ENCODE results near the gene ARL17B.
"Not testable (repeated sequence)": the region's sequence is repeated elsewhere in the genome, so short reads cannot be mapped to it uniquely, and the experiment has no call there.

Gene ARL17B

DNA sequence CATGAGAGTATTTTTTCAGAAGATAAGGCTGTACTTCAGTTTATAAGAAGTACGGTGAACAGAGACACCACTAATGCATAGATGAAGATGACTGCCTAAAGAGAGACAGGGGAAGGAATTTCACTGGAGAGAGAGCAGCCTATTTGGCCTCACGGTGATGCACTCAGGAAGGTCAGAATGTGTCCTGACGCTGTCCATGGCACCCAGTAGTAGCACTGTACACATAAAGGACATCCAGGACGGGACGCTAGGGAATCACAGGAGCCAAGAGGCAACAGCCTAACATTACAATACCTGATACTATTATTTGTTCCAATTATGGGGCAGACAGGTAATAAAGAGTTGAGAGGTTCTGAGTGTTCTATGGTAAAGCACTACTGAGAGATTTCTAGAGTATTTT lies 91.5 kb downstream of the ARL17B start:
- H3K27ac ChIP-seq (ENCODE audit: low read depth, low read length): no peak overlapping the region
- no peak overlapping the region for H3K9ac ChIP-seq (ENCODE audit: low read depth in 1 of 2, low read length in 2 of 2)
- H3K36me3 ChIP-seq (ENCODE audit: control insufficient read depth in 1 of 2, insufficient read depth in 2 of 2, low read length in 2 of 2): no peaks in the 10 kb centered on the region
- H3K4me3 ChIP-seq (ENCODE audit: low read depth in 1 of 2, low read length in 2 of 2): no peak overlapping the region
- no peaks in the 10 kb centered on the region for H3K9me3 ChIP-seq (ENCODE audit: control insufficient read depth in 1 of 2, low read length in 2 of 2)
- H3K4me1 ChIP-seq (ENCODE audit: control insufficient read depth in 1 of 2, insufficient read depth in 2 of 2, low read length in 2 of 2): peaks cover 10 to 13% of the 10 kb centered on the region in 2 donors
- peaks cover 0 to 9% of the 10 kb centered on the region in 2 donors for H3K27me3 ChIP-seq (ENCODE audit: control insufficient read depth in 1 of 2, insufficient read depth in 2 of 2, low read length in 2 of 2)

DNA sequence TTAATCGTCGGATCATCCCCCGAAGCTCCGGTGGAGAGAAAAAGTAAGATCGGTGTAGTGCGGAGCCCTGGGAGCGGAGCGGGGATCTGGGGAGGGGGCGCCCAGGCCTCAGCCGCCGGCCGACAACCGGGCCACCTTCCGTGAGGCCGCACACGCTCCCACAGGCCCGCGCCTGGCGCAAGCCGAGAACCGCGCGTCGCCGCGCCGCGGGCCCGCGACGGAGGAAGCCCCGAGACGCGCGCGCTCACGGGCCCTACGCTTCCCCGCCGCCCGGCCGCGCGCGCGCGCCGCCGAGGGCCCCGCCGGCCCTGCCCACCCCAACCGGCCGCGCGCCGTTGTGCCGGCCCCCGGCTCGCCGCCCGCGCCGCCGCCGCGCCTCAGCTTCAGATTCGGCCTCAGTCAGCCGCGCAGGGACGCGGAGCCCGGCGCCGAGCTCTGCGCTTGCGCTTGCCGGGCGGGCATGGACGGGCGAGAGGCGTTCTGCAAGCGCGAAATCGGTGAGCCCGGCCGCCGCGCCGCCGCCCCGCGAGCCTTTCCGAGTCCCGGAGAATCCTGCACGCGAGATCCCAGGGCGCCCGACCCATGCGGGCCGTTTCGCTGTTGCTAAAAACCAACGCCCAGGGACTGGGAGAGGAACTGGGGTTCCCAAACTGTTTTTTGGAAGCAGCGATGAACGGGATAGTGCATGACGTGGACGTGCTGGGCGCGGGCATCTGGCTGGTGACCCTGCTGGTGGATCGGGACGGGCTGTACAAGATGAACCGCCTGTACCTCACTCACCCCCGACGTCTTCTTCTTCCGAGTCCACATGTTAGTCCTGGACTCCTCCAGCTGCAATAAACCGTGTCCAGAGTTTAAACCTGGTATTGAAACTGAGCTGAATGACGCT lies 94.7 kb downstream of the ARL17B start:
- no peaks in the 10 kb centered on the region for H3K36me3 ChIP-seq (ENCODE audit: control insufficient read depth in 1 of 2, insufficient read depth in 2 of 2, low read length in 2 of 2)
- peak overlapping the region; percentile 36 for H3K27ac ChIP-seq (ENCODE audit: low read depth, low read length)
- H3K27me3 ChIP-seq (ENCODE audit: control insufficient read depth in 1 of 2, insufficient read depth in 2 of 2, low read length in 2 of 2): peaks cover 0 to 9% of the 10 kb centered on the region in 2 donors
- H3K9me3 ChIP-seq (ENCODE audit: control insufficient read depth in 1 of 2, low read length in 2 of 2): no peaks in the 10 kb centered on the region
- peak overlapping the region; percentile 71 to 74 for H3K9ac ChIP-seq (ENCODE audit: low read depth in 1 of 2, low read length in 2 of 2)
- peaks cover 10 to 13% of the 10 kb centered on the region in 2 donors for H3K4me1 ChIP-seq (ENCODE audit: control insufficient read depth in 1 of 2, insufficient read depth in 2 of 2, low read length in 2 of 2)
- peak overlapping the region; percentile 80 to 86 for H3K4me3 ChIP-seq (ENCODE audit: low read depth in 1 of 2, low read length in 2 of 2)

DNA sequence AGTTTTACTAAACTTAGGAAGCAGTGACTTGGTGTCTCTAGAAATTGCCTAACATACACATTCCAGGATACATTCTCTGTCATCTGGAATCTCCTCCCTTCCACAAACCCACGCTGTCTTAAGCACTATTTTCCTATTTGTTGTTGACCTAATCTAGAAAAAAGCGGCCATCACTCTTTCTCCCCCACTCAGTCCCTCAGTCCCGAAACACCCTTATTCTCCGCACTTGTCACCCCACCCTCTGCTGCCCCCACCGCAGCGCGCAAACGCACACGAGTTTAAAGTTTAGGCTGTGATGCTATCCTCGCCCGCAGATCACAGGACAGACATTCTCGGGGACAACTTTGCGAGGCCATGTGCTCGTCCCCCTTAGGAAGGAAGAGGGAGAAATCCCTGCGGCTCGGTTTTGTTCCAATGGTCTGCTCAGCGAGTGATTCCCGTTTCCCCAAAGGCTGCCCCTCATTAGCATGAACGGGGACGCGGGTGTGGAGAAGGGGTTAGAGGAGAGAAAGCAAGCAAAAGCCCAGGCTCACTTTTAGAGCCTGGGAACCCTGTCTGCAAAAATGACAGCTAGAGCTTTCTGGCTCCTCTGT lies 95.4 kb downstream of the ARL17B start:
- not testable (repeated sequence) for H3K27ac ChIP-seq (ENCODE audit: low read depth, low read length); H3K9me3 ChIP-seq (ENCODE audit: control insufficient read depth in 1 of 2, low read length in 2 of 2); H3K36me3 ChIP-seq (ENCODE audit: control insufficient read depth in 1 of 2, insufficient read depth in 2 of 2, low read length in 2 of 2); H3K27me3 ChIP-seq (ENCODE audit: control insufficient read depth in 1 of 2, insufficient read depth in 2 of 2, low read length in 2 of 2)
- Histone ChIP-seq H3K4me3 (ENCODE audit: low read depth in 1 of 2, low read length in 2 of 2) (peak overlapping the region; percentile 58 to 61), H3K4me1 (ENCODE audit: control insufficient read depth in 1 of 2, insufficient read depth in 2 of 2, low read length in 2 of 2) (peaks cover 10 to 13% of the 10 kb centered on the region in 2 donors), H3K9ac (ENCODE audit: low read depth in 1 of 2, low read length in 2 of 2) (peak overlapping the region; percentile 65 to 69)

DNA sequence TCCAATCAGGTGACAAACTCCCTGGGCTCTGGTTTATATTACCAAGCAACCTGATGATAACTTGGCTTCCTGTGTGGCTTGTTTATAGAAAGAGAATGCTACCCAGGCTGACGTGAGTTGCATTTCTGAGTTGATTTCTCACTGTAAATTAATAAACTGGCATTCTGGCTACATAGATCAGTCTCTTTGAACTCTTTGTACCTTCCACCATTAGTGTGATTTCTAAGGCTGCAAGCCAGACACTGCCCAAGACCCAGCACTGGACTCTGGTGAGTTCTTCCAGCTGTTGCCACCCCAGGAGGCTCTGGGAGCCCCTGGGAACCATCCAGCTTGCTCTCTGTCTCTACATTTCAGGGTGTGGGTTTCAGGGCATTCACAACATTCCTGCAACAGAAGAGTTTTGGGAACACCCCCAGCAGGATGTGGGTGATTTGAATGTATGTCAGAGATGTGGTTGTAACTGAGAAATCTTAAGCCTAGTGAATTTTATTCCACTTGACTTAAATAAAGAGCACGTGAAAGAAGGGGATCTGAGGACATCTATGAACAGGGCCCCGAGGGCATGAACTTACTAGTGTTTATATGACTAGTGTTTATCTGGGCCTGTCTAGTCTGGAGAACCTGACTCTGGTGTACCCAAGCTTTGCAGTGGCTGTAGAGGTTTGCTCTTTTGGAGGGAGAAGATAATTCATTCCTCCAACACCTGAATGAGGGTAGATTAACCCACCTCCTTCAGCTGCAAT lies 96.9 kb downstream of the ARL17B start:
- Histone ChIP-seq H3K36me3 (ENCODE audit: control insufficient read depth in 1 of 2, insufficient read depth in 2 of 2, low read length in 2 of 2) (no peaks in the 10 kb centered on the region), H3K4me3 (ENCODE audit: low read depth in 1 of 2, low read length in 2 of 2) (no peak overlapping the region)

DNA sequence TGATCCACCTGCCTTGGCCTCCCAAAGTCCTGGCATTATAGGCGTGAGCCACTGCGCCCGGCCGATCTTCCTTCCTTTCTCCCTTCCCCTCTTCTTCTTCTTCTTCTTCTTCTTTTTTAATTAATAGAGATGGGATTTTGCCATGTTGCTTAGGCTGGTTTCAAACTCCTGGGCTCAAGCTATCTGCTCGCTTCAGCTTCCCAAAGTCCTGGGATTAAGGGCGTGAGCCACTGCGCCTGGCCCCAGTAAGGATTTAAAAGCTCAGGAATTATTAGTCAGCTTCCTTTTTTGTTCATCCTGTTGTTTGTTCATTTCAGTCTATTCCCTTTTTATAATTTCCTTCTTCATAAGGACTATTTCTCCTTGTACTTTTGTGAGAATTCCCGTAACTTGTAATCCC lies 99.3 kb downstream of the ARL17B start:
- H3K27me3 ChIP-seq (ENCODE audit: control insufficient read depth in 1 of 2, insufficient read depth in 2 of 2, low read length in 2 of 2): peaks cover 0 to 3% of the 10 kb centered on the region in 2 donors
- no peaks in the 10 kb centered on the region for H3K36me3 ChIP-seq (ENCODE audit: control insufficient read depth in 1 of 2, insufficient read depth in 2 of 2, low read length in 2 of 2)
- H3K9ac ChIP-seq (ENCODE audit: low read depth in 1 of 2, low read length in 2 of 2): no peak overlapping the region
- no peak overlapping the region for H3K4me3 ChIP-seq (ENCODE audit: low read depth in 1 of 2, low read length in 2 of 2)
- H3K9me3 ChIP-seq (ENCODE audit: control insufficient read depth in 1 of 2, low read length in 2 of 2): no peaks in the 10 kb centered on the region
- H3K27ac ChIP-seq (ENCODE audit: low read depth, low read length): no peak overlapping the region
- H3K4me1 ChIP-seq (ENCODE audit: control insufficient read depth in 1 of 2, insufficient read depth in 2 of 2, low read length in 2 of 2): peaks cover 6 to 7% of the 10 kb centered on the region in 2 donors

More for the DNA sequence above, 96.9 kb downstream of the ARL17B start:
- H3K27me3 ChIP-seq (ENCODE audit: control insufficient read depth in 1 of 2, insufficient read depth in 2 of 2, low read length in 2 of 2): peaks cover 0 to 9% of the 10 kb centered on the region in 2 donors
- H3K27ac ChIP-seq (ENCODE audit: low read depth, low read length): no peak overlapping the region
- no peak overlapping the region for H3K9ac ChIP-seq (ENCODE audit: low read depth in 1 of 2, low read length in 2 of 2)
- H3K4me1 ChIP-seq (ENCODE audit: control insufficient read depth in 1 of 2, insufficient read depth in 2 of 2, low read length in 2 of 2): peaks cover 10 to 13% of the 10 kb centered on the region in 2 donors
- H3K9me3 ChIP-seq (ENCODE audit: control insufficient read depth in 1 of 2, low read length in 2 of 2): no peaks in the 10 kb centered on the region

DNA sequence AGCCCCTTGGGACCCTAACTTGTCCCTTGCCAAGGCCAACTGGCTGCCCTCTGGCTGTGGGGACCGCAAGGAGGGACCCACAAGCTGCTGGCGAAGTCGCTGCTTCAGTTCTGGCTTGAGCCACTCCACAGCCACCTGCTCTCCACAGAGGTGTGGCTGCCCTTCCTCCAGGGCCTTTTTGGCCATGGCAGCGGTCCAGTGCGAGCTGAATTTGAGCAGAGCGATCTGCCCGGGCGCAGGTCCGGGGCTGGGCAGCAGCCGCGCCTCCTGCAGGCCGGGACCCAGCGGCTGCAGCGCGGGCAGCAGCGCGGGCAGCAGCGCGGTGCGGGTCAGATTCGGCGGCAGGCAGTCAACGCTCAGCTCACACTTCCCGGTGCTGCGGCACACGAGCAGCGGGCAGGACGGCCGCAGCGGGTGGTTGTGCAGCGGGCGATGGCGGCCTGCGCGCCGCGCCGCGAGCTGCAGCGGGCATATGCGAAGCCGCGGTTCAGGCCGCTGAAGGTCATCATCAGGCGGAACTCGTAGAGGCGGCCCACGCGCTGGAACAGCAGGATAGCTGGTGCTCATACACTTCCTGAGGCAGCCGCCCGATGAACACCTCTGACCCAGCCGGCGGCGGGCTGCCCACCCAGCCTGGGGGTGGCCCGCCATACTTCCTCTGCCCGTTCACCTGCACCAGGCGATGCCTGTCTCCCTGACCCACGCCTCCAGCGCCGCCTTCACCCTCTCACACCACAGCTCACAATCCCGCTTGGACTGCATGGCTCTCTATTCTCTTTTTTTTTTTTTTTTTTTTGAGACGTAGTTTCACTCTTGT lies 101.5 kb downstream of the ARL17B start:
- not testable (repeated sequence) for H3K36me3 ChIP-seq (ENCODE audit: control insufficient read depth in 1 of 2, insufficient read depth in 2 of 2, low read length in 2 of 2); H3K9me3 ChIP-seq (ENCODE audit: control insufficient read depth in 1 of 2, low read length in 2 of 2); H3K9ac ChIP-seq (ENCODE audit: low read depth in 1 of 2, low read length in 2 of 2); H3K4me1 ChIP-seq (ENCODE audit: control insufficient read depth in 1 of 2, insufficient read depth in 2 of 2, low read length in 2 of 2); H3K27ac ChIP-seq (ENCODE audit: low read depth, low read length); H3K27me3 ChIP-seq (ENCODE audit: control insufficient read depth in 1 of 2, insufficient read depth in 2 of 2, low read length in 2 of 2)
- H3K4me3 ChIP-seq (ENCODE audit: low read depth in 1 of 2, low read length in 2 of 2): peak overlapping the region; percentile 29 to 45

DNA sequence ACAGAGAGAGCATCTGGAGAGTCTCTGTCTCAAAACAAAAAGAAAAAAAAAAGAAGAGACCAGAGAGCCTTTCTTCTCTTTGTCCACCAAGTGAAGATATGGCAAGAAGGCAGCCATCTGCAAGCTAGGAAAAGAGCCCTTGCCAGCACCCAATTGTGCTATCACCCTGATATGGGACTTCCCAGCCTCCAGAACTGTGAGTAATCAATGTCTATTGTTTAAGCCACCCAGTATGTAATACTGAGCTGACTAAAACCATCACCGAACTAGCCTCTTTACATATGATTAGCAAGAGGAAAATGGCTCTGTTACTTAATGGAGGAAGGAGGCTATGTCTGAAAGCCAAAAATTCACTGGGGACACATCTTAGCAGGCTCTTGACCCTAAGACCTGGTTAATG lies 105.2 kb downstream of the ARL17B start:
- H3K36me3 ChIP-seq (ENCODE audit: control insufficient read depth in 1 of 2, insufficient read depth in 2 of 2, low read length in 2 of 2); H3K4me1 ChIP-seq (ENCODE audit: control insufficient read depth in 1 of 2, insufficient read depth in 2 of 2, low read length in 2 of 2); H3K9ac ChIP-seq (ENCODE audit: low read depth in 1 of 2, low read length in 2 of 2); H3K9me3 ChIP-seq (ENCODE audit: control insufficient read depth in 1 of 2, low read length in 2 of 2); H3K27ac ChIP-seq (ENCODE audit: low read depth, low read length); H3K27me3 ChIP-seq (ENCODE audit: control insufficient read depth in 1 of 2, insufficient read depth in 2 of 2, low read length in 2 of 2); H3K4me3 ChIP-seq (ENCODE audit: low read depth in 1 of 2, low read length in 2 of 2): not testable (repeated sequence)

DNA sequence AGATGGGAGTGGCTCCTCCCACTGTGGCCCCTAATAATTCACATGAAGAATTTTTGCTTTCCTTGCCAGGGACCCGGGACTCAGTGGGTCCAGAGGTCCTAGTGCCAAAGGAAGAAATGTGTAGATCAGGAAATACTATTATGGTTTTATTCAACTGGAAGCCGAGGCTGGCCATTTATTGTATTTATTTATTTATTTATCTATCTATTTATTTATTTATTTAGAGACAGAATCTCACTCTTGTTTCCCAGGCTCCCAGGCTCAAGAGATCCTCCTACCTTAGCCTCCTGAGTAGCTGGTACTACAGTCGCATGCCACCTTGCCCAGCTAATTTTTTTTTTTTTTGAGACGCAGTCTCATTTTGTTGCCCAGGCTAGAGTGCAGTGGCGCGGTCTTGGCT lies 107.4 kb downstream of the ARL17B start:
- H3K4me1 ChIP-seq (ENCODE audit: control insufficient read depth in 1 of 2, insufficient read depth in 2 of 2, low read length in 2 of 2); H3K27me3 ChIP-seq (ENCODE audit: control insufficient read depth in 1 of 2, insufficient read depth in 2 of 2, low read length in 2 of 2); H3K27ac ChIP-seq (ENCODE audit: low read depth, low read length); H3K4me3 ChIP-seq (ENCODE audit: low read depth in 1 of 2, low read length in 2 of 2); H3K36me3 ChIP-seq (ENCODE audit: control insufficient read depth in 1 of 2, insufficient read depth in 2 of 2, low read length in 2 of 2); H3K9ac ChIP-seq (ENCODE audit: low read depth in 1 of 2, low read length in 2 of 2); H3K9me3 ChIP-seq (ENCODE audit: control insufficient read depth in 1 of 2, low read length in 2 of 2): not testable (repeated sequence)

DNA sequence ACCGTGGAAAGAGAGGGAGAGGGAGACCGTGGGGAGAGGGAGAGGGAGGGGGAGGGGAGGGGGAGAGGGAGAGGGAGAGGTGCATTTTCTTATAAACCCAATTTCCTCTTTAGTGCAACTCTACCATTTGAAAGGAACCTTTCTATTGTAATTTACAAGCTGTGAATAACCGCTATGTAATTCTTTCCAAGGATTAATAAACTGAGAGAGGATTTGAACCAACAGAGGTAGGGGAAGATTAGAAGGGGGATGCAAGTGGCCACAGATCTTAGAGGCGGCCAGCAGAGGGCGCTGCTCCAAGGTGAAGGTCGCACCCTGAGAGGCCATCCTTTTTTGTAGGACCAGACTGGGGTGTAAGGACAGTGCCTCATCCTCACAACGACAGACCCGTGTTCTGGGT lies 107.8 kb downstream of the ARL17B start:
- H3K4me3 ChIP-seq (ENCODE audit: low read depth in 1 of 2, low read length in 2 of 2); H3K9ac ChIP-seq (ENCODE audit: low read depth in 1 of 2, low read length in 2 of 2); H3K27me3 ChIP-seq (ENCODE audit: control insufficient read depth in 1 of 2, insufficient read depth in 2 of 2, low read length in 2 of 2); H3K9me3 ChIP-seq (ENCODE audit: control insufficient read depth in 1 of 2, low read length in 2 of 2); H3K36me3 ChIP-seq (ENCODE audit: control insufficient read depth in 1 of 2, insufficient read depth in 2 of 2, low read length in 2 of 2); H3K27ac ChIP-seq (ENCODE audit: low read depth, low read length); H3K4me1 ChIP-seq (ENCODE audit: control insufficient read depth in 1 of 2, insufficient read depth in 2 of 2, low read length in 2 of 2): not testable (repeated sequence)

Data from duodenal mucosa (tissue), 2 donors.